ENCODE data around the gene RMP24.

The RMP24 gene

DNA sequence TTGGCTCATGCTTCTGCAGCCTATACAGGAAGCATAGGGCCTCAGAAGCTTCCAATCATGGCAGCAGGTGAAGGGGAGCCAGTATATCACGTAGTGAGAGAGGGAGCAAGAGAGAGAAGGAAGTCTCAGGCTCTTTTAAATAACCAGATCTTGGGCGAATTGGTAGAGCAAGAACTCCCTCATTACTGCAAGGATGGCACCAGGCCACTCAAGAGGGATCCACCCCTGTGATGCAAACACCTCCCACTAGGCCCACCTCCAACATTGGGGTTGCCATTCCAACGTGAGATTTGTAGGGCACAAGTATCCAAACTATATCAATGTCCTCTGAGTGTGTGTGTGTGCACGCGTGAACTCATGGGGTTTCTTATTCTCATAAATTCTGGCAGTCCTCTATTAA, 37.6 kb upstream of the RMP24 start:
- ChIA-PET CTCF (no interaction called here), POLR2A (ENCODE audit: unreplicated experiment) (no interaction called here)
- no peak overlapping the region for H3K27ac ChIP-seq
- no peaks in the 10 kb centered on the region for H3K9me3 ChIP-seq (ENCODE audit: insufficient read depth, low read depth)
- intact Hi-C loops (cut with micrococcal nuclease; ENCODE audit: unreplicated experiment), result loop anchor here (5.0 kb wide), 1 partner anchor 183 kb away; no protein-coding TSS in a partner anchor
- H2AFZ ChIP-seq, result no peak overlapping the region
- no peak for TF ChIP-seq EZH2 (IDR thresholded peaks at IDR 0.05; ENCODE audit: low read depth)
- no peak for DNase-seq
- H3K4me1 ChIP-seq (replicated peaks; ENCODE audit: insufficient read depth), result peaks cover 12% of the 10 kb centered on the region
- H3K4me2 ChIP-seq, result no peak overlapping the region
- H3K27me3 ChIP-seq (ENCODE audit: insufficient read depth, low read depth), result no peaks in the 10 kb centered on the region
- H3K36me3 ChIP-seq (ENCODE audit: low read depth), result no peaks in the 10 kb centered on the region
- H3K79me2 ChIP-seq (ENCODE audit: low read depth), result no peaks in the 10 kb centered on the region
- H3K9me2 ChIP-seq (ENCODE audit: insufficient read depth), result no peaks in the 10 kb centered on the region
- no peaks in the 10 kb centered on the region for H4K20me1 ChIP-seq (ENCODE audit: insufficient read depth)
- BruUV-seq (replicated peaks), result no TSS peak
- no peaks in the 10 kb centered on the region; the same call in 1 of the 2 replicates for H3F3A ChIP-seq (ENCODE audit: insufficient read depth, low read depth)
- H3K4me3 ChIP-seq, result no peak overlapping the region

DNA sequence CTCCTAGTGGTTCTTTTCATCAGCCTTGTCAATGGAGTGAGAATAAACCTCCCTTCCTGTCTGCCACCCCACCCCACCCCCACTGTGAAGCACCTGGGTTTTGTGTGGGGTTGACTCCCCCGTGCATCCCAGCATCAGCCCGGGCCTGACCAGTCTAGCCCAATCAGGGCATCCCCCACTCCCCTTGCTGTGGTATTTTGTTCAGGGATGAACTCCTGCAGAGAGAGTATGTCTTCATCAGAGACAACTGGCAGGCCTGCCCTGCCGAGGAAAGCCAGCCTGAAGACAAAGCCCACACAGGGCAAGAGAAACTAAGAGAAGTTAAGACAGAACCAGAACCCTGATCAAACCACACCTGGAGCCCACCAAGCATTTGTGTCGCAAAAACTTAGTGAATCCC, 36.7 kb upstream of the RMP24 start:
- no peaks in the 10 kb centered on the region for H3K79me2 ChIP-seq (ENCODE audit: low read depth)
- no peak overlapping the region for H3K4me3 ChIP-seq
- intact Hi-C loops (cut with micrococcal nuclease; ENCODE audit: unreplicated experiment), result loop anchor here (5.0 kb wide), 1 partner anchor 184 kb away; no protein-coding TSS in a partner anchor
- POLR2A ChIA-PET (ENCODE audit: unreplicated experiment), result no interaction called here
- no peak for DNase-seq
- no TSS peak for BruUV-seq (replicated peaks)
- H3K4me2 ChIP-seq, result no peak overlapping the region
- H3K4me1 ChIP-seq (replicated peaks; ENCODE audit: insufficient read depth), result peaks cover 12% of the 10 kb centered on the region
- no peaks in the 10 kb centered on the region for H3K9me2 ChIP-seq (ENCODE audit: insufficient read depth)
- no peaks in the 10 kb centered on the region for H3K9me3 ChIP-seq (ENCODE audit: insufficient read depth, low read depth)
- no peak overlapping the region for H3K27ac ChIP-seq
- no peaks in the 10 kb centered on the region; the same call in 1 of the 2 replicates for H3F3A ChIP-seq (ENCODE audit: insufficient read depth, low read depth)
- H3K36me3 ChIP-seq (ENCODE audit: low read depth), result no peaks in the 10 kb centered on the region
- CTCF ChIA-PET, result no interaction called here
- no peaks in the 10 kb centered on the region for H4K20me1 ChIP-seq (ENCODE audit: insufficient read depth)
- TF ChIP-seq, protein P1, sequence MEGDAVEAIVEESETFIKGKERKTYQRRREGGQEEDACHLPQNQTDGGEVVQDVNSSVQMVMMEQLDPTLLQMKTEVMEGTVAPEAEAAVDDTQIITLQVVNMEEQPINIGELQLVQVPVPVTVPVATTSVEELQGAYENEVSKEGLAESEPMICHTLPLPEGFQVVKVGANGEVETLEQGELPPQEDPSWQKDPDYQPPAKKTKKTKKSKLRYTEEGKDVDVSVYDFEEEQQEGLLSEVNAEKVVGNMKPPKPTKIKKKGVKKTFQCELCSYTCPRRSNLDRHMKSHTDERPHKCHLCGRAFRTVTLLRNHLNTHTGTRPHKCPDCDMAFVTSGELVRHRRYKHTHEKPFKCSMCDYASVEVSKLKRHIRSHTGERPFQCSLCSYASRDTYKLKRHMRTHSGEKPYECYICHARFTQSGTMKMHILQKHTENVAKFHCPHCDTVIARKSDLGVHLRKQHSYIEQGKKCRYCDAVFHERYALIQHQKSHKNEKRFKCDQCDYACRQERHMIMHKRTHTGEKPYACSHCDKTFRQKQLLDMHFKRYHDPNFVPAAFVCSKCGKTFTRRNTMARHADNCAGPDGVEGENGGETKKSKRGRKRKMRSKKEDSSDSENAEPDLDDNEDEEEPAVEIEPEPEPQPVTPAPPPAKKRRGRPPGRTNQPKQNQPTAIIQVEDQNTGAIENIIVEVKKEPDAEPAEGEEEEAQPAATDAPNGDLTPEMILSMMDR (conservative IDR thresholded peaks at IDR 0.05), result no peak
- no peak for TF ChIP-seq EZH2 (IDR thresholded peaks at IDR 0.05; ENCODE audit: low read depth)
- no peak overlapping the region for H2AFZ ChIP-seq
- no peaks in the 10 kb centered on the region for H3K27me3 ChIP-seq (ENCODE audit: insufficient read depth, low read depth)

DNA sequence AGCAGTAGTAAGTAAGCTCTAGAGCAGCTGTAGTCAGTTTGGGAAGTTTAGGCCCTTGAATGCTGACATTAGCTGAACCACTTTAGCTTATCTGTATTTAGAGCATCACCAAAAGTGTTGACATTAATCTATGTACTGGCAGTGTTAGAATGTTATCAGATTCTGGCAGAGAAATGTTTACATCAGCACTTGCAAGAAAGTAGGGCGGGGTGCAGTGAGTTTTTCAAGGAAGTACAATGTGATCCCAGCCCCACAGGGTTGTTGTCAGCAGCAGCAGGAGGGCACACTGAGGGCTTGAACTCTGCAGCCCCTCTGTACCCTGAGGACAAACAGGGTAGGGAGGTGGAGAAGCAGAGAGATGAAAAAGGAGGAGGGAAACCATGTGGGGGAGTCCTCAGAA, 35.5 kb upstream of the RMP24 start:
- POLR2A ChIA-PET (ENCODE audit: unreplicated experiment), result no interaction called here

More for the DNA sequence above, 35.5 kb upstream of the RMP24 start:
- H3K27me3 ChIP-seq (ENCODE audit: insufficient read depth, low read depth), result no peaks in the 10 kb centered on the region
- H3K36me3 ChIP-seq (ENCODE audit: low read depth), result no peaks in the 10 kb centered on the region
- H3K27ac ChIP-seq, result no peak overlapping the region
- TF ChIP-seq, protein P1 (conservative IDR thresholded peaks at IDR 0.05), result no peak
- TF ChIP-seq EZH2 (IDR thresholded peaks at IDR 0.05; ENCODE audit: low read depth), result no peak
- no peaks in the 10 kb centered on the region for H3K9me3 ChIP-seq (ENCODE audit: insufficient read depth, low read depth)
- no TSS peak for BruUV-seq (replicated peaks)
- DNase-seq, result no peak
- intact Hi-C loops (cut with micrococcal nuclease; ENCODE audit: unreplicated experiment), result loop anchor here (5.0 kb wide), 1 partner anchor 185 kb away; no protein-coding TSS in a partner anchor
- H3K4me3 ChIP-seq, result no peak overlapping the region
- no peaks in the 10 kb centered on the region for H3K9me2 ChIP-seq (ENCODE audit: insufficient read depth)
- H4K20me1 ChIP-seq (ENCODE audit: insufficient read depth), result no peaks in the 10 kb centered on the region
- H2AFZ ChIP-seq, result no peak overlapping the region
- no peak overlapping the region for H3K4me2 ChIP-seq
- peaks cover 12% of the 10 kb centered on the region for H3K4me1 ChIP-seq (replicated peaks; ENCODE audit: insufficient read depth)
- no peaks in the 10 kb centered on the region; the same call in 1 of the 2 replicates for H3F3A ChIP-seq (ENCODE audit: insufficient read depth, low read depth)
- CTCF ChIA-PET, result no interaction called here
- H3K79me2 ChIP-seq (ENCODE audit: low read depth), result no peaks in the 10 kb centered on the region

Data from PC-9 (cell line).